ENCODE data around the gene SLC44A5.

Gene SLC44A5

DNA sequence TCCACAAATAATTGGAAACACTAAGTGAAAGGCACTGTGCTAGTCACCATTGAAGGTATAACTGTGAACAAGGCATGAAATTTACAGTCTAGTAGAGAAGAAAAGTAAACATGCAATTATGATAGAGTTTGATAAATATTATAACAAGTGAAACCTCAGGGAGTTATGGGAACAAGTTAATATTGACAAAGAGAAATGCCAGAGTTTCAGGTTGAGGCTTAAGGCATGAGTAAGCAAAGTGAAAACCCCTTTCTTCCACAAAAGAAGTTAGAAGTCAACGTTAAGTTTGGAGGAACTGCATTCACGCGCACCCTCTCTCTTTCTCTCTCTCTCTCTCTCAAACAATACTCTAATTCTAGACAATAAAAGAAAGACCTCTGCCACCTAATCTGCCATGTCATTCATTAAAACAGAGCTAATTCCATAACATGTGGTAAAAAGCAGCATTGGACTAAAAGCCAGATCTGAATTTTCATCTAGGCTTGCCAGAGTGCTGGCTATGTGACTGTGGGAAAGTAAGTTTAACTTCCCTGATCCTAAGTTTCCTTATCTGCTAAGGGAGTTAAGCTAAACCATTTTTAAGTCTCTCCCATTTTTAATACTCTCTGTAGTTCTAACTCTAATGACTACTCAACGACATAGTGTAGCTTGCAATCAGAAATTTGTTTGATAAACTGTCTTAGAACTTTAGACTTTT lies 22.0 kb downstream of the SLC44A5 start:
- no peak for DNase-seq

DNA sequence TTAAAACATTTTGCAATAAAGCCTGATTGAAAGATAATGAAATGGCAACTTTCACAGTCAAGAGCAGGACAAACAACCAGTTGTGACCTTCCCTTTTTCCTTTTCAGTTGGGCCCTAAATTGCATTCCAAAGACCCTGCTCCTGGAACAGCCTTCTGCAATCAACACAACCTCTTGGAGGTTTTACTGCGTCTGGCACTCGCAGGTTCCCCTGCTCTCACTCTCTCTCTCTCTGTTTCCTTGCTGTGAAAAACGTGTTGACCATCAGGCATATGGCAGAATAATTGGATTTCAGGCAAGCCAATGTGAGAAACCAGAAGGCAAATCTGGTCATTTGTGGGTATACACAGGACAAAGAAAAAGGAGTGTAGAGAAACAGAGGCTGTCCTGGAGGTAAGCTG lies 23.2 kb downstream of the SLC44A5 start:
- no peak for DNase-seq

DNA sequence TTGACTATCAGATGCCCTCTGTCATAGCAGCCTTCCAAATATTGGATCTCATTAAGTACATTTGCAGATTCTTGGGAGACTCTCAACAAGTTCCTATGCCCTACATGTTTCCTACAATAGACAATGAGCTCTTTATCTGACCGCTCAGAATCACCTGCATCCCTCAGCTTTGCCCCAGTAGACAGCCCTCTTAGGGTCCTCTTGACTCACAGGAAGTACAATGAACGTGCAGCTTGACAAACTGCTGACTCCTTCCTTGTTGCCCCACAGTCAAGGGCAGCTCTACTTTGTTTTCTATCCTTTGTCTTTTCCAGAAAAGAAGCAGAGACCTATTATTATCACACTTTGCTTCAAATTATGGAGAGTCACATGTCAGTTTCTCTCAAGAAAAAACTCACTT lies 27.6 kb downstream of the SLC44A5 start:
- no peak for DNase-seq

DNA sequence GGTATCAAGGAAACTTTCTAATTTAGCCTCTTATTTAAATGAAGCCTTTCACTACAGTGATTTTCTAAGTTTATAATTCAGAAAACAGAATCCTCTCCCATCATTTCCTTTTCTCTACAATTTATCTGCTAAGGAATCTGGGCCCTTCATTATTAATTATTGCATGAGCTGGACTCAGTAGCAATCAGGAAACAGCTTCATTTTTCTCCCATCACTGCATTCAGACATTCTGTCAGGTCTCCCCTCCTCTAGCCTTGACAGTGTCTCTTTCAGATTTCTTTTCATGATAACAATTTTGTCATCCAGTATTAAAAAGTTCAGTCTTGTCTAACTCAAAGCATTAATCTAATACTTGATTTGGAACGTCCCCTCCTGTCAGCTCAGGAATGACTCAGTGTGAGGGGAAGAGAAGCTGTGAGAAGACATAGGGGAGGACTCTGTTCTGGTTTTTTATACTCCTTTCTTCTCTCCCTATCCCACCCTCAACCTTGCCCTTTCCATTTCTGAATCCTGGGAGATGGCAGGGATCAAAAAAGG lies 28.1 kb downstream of the SLC44A5 start:
- DNase-seq: no peak

DNA sequence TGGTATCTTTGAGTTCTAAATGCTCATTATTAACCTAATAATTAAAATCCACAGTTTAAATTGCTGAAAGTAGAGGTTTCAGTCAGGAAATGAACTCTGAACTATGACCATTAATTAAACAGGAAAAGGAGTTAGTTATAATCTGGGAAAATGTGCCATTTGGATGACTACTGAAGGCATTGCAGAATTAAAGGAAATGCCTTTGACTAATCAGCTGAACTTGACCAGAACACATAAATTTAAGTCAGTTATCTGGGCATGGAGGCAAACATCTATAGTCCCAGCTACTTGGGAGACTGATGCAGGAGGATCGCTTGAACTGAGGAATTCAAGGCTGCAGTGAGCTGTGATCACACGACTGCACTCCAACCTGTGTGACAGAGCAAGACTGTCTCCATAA lies 31.9 kb downstream of the SLC44A5 start:
- no peak for DNase-seq

DNA sequence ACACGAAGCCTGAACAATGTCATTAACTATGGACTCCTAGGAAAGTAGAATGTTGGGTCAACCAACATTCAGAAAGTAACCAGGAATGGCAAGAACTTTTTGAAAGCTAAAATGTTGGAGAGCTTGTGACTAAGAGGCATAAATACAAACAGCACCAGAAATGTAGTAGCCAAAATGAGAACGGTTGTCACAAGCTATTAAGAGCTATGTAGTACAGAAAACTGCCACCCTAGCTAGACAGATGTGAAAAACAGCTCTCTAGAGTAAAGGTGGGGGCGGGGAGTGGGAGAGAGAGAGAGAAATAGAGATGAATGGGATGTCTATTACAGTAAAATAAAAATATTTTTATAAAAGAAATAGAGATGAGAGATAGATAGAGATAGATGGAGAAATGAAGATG lies 35.1 kb downstream of the SLC44A5 start:
- DNase-seq: no peak

DNA sequence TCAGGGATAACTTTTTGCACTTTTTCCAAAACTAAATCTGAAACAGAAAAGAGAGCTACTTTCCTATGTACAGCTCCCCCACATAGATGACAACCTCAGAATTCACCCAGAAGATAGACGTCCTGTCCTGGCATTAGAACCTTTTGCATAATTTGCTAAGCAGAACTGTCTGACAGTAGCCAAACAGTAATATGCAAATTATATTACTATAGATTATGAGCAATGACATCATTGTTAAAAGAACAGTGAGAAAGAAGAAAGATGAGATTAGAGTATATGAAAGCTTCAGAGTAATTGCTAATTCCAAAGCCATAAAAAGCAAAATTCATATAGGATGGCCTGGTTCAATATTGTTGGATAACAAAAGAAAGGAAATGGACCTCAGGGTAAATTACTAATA lies 43.7 kb downstream of the SLC44A5 start:
- no peak for DNase-seq

DNA sequence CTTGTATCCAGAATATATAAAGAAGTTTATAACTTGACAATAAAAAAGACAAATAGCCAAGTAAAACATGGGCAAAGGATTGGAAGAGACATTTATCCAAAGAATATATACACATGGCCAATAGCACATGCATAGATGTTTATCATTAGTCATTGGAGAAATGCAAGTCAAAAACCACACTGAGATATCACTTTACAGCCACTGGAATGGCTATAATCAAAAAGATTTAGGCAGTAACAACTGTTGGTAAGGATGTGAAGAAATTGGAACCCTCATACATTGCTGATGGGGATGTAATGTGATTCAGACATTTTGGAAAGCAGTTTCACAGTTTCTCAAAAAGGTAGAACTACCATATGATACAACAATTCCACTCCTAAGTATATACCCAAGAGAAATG lies 51.1 kb downstream of the SLC44A5 start:
- no peak for DNase-seq

DNA sequence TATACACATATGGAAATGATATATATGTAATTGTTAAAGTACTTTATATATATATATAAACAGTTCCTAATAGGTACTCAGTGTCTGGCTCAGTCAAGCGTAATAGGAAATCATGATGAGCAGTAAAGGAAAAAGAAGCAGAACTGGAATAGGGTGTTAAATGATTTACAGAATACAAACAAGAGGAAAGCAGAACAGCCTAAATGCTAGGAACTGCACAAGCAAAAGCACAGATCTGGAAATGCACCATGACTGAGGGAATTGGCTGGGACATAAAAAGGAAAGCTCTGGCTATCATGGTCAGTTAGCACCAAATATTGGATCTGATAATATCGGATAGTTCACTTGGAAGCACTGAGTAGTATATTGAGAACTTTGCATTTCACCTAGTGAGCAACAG lies 51.8 kb downstream of the SLC44A5 start:
- DNase-seq: no peak

DNA sequence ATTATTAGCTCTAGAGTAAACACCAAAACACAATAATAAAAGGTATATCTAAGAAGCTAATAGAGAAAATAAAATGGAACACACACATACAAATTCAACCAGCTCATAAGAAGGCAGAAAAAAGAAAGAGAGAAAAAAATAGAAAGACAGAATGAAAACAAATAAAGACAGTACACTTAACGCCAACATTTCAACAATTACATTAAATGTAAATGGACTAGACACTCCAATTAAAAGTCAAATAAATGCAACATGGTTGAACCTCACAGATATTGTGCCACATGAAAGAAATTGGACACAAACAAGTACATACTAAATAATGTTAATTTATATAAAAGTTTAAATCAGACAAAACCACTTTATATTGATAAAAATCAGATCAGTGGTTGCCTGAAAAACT lies 56.0 kb downstream of the SLC44A5 start:
- DNase-seq: no peak

DNA sequence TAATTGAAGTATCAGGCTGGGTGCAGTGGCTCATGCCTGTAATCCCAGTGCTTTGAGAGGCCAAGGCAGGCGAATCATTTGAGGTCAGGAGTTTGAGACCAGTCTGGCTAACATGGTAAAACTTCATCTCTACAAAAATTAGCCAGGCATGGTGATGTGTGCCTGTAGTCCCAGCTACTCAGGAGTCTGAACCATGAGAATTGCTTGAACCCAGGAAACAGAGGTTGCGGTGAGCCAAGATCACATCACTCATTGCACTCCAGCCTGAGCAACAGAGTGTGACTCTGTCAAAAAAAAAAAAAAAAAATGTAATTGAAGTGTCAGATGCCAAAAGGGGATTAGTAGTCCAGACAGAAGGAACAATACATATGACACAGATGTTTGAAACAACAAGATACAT lies 56.7 kb downstream of the SLC44A5 start:
- DNase-seq: no peak

DNA sequence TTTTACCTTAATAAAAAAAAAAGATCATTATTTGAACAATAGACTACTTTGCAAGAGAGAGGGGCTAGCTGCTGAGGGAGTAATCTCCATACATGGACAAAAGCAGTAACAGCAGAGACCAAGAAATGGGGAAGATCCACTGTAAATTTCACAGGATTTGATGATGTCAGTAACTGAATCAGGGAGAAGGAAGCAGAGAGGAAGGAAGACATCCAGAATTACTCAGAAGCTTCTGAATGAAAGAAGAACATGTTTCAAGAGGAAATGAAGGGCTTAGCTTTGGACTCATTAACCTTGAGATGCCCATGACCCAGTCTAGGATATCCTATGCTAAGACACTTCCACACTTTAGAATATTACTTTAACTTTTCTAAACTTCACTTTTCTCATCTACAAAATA lies 60.4 kb downstream of the SLC44A5 start:
- no peak for DNase-seq

DNA sequence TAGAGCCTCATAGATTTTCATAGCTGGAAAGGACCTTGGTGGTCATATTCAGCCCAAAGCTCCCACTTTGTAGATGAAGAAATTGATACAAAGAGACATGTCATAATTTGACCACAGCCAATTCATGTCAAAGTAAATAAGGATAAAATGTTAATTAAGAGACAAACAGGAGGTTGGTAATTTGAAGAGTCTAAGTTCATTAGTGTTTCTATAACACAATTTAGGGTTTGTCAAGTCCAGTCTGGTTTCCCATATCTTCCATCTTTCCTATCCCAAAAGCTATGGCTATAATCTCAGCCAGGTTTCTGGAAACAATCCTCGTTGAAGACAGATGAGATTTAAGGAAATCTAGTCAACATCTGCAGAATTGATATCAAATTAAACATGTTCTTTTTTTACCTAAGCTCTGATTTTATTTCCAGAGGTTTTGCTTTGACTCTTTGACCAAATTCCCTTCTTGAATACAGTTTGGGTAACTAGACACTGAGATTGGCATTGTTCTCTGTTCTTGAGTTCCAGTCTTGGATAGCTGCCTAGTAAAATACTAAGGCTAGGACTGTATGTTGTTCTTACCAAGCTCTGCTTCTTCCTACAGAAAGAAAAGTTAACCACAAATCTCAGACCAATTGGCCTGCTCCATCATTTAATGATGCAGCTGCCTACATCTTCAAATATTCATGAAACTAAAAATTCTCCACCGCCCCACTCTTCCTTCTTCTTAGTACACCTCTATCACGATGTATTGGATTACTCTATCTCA lies 62.0 kb downstream of the SLC44A5 start:
- DNase-seq: no peak

DNA sequence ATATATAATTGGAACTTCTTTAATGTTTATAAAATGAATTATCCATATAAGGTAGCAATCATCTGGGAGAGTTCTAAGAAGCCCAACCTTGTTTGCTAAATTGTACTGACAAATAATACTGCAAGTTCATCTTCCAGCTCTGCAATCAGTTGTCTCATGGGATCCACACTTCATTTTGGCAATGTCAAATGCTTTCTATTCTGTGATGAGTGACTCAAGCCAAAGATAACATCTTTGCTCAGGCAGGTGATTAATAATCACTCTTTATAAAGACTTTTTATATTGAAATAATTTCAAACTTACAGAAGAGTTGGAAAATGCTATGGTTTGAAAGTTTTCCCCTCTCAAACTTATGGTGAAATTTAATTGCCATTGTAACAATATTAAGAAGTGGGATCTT lies 67.2 kb downstream of the SLC44A5 start:
- no peak for DNase-seq

DNA sequence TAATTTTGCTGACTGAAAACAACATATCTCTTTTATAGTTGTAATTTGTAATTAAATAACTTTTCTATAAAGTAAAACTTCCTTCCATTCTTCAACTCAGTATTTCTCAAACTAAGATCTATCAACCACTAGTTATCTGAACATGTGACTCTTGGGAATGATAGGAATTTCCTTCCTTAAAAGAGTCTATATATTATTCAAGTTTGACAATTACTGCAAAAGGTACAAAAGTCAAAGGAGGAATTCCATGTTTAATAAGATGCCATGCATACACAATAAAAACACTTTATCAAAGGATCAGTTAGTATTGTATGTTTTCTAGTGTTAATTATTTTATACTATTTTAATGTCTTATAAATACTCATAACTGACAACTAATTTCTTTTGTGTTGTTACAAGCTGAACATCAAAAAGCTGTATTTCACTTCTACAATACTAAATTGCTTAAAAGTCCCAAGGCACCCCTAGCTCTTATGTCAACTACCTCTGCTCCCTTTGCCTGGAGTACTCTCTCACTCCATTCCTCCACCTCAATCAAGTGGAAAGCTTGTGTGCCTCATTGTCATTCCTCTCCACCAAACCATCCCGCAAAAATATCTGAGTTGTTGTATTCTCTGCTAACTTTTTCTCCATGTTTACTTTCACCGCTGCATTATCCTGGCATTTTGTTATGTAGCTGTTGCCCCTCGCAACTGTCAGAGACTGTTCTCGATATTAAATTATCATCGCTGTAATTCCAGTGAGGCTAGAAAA lies 67.9 kb downstream of the SLC44A5 start:
- DNase-seq: no peak

DNA sequence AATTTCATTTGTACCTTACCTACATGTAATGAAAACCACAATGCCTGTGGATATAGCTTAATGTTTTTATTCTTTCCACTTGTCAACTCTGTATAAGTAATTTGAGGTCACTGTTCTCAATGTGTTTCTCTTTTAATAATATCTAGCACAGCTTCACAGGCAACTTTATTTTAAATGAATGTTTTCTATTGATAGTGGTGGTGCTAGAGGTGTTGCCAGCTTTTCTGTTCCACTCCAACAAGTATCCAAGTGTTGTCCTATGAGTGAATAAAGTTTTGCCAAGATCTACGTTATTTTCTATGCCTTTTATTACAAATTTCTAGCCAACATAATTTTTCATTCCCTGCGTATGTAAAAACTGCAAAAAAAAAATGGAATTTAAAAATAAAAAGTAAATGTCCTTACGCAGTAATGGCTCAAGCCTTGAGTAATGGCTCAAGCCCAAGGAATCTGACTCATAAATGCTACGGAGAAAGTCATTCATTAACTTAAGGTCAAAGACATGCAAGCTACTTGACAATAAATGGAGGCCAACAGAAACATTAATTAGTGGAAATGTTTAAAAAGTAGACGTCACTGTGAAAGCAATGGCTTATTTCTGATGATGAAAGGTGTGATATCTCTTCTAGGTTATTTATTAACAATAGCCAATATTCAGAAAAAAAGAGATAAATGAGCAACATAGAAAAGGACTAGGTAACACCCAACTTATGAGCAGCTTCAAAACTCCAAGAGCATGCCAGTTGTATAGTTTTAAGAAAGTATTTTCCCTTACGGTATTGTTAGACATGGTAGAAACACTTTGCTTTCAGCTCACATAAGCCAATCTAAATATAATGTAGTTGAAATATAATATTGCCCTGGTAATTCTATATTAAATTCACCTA lies 71.4 kb downstream of the SLC44A5 start:
- no peak for DNase-seq

DNA sequence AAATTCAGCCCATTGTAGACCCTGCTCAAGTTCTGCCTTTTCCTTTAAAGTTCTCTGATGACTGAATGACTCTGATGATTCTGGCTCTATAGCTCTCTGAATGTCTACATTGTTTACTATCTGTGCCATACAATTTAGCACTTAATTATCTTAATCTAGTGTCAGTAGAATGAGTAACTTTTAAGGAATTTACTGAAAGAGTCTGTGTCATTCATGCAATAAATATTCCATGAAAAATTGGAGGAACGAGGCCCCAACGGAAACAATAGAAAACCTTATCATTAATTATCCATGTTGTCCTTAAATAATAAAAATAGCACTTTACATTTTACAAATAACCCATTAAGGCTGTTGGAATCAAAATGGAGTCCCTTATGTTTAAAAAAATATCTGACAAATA lies 77.8 kb downstream of the SLC44A5 start:
- DNase-seq: no peak

DNA sequence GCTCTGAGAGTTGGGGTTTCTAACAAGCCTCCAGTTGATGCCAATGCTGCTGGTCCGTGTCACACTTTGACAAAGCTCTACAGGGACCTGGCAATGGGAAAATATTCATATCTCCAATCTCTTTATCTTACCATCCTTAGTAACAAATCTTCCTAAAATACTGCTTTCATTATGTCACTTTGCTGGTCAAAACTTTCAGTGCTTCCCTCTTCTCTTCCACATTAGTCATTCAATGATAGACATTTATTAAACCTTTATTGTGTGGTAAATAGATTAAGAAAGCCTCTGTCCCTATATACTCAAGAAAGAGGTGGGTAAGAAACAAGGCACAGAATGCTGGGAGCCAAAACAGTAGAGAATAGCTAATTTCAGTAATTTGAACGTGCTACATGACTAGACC lies 79.3 kb downstream of the SLC44A5 start:
- no peak for DNase-seq

DNA sequence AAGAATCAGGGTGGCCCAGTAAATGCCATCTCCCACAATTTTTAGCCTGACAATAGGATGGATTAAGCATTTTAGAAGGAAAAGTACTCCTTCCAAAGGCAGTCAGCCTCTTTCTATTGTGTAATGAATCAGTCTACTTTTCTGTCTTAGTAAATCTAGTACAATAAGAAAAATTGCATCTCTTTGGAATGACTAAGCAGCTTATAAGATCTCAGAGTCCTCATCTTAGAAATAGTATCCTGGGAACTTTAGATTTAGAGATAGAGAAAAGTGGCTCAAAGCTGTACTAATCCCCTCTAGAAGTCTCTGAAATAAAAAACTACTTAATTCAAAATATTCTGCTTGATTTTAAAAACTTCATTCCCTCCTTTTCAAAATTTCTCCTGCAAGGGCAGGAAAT lies 81.4 kb downstream of the SLC44A5 start:
- no peak for DNase-seq

DNA sequence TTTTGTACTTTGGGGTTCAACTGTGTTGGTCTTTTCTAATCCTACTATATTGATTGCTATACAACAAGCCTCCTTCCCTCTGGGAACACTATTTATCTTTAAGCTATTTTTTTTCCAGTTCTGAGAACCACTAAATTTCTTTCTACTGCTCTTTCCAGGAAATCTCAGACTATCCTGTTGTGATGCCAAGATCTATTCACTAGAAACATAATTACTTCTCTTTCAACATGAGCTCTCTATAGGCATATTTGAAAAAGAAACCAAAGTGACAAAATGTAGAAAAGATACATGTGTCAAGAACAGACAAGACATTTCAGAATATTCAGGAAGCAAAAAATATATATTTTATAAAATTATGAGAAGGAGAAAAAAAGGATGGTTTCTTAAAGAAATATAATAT lies 82.9 kb downstream of the SLC44A5 start:
- no peak for DNase-seq

DNA sequence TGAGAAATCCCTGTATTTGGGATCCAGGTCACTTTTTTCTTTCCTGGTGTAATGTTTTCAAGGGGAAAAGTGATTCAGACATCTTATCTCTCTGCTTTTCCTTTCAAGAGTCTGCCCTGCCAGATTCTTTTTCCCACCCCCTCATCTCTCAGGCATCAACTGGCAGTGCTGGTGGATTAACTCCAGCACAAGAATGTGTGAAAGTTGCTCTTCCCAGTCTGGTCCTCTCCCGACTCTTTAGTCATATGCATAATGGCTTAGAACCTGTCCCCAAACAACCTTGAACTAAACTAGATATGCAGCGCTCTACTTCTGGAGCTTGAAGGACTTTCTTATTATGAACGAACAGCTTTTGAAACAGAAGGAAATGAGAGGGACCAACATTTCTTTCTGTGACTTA lies 88.5 kb downstream of the SLC44A5 start:
- no peak for DNase-seq

DNA sequence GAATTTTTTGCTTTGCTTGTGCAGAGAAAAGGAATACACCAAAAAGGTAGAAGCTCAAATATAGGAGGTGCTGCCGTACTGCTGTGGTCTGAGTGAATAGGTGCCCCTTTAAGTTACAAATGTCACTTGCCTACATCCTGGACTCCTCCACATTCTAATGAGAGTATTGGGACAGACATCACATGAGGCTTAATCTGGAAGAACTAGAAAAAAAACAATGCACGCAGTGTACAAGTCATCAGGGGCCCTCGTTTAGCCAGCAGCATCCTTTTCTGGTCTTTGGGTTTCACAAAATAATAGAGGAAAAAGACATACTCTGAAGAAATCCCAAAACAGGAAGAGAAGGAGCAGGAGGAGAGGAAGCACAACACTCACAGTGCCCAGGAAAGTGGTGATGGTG lies 89.3 kb downstream of the SLC44A5 start:
- no peak for DNase-seq
